ENCODE results near the gene GSX2. TPM values are rescaled to one million over a fixed set of nuclear protein-coding genes. Genes with fewer than 3 reads are reported as not detected.

The GSX2 gene
- total RNA-seq, 1 donor = not detected

GRCh38 chr4:54140287-54140686 lies 40.3 kb downstream of the GSX2 start:
- Histone ChIP-seq H2AFZ (ENCODE audit: low read length) (no peak overlapping the region), H4K20me1 (ENCODE audit: insufficient read depth, low read length) (no peaks in the 10 kb centered on the region), H3K79me2 (ENCODE audit: insufficient read depth, low read length) (no peaks in the 10 kb centered on the region), H3K27me3 (ENCODE audit: insufficient read depth, low read length) (no peaks in the 10 kb centered on the region), H3K4me2 (ENCODE audit: insufficient read depth, low read length) (no peak overlapping the region), H3K4me3 (ENCODE audit: insufficient read depth, low read length) (no peak overlapping the region), H3K4me1 (ENCODE audit: insufficient read depth, low read length) (no peaks in the 10 kb centered on the region), H3K36me3 (ENCODE audit: insufficient read depth, low read length) (no peaks in the 10 kb centered on the region), H3K27ac (ENCODE audit: low read depth, low read length) (no peak overlapping the region), H3K9me3 (ENCODE audit: low read depth, low read length) (no peaks in the 10 kb centered on the region)
- no peak for TF ChIP-seq CTCF (IDR thresholded peaks at IDR 0.05; ENCODE audit: extremely low read depth, low read depth, low read length)
- no peak for DNase-seq (ENCODE audit: insufficient read length, low spot score, missing footprints)

GRCh38 chr4:54144199-54144598 lies 44.2 kb downstream of the GSX2 start:
- Histone ChIP-seq H3K27me3 (ENCODE audit: insufficient read depth, low read length) (no peaks in the 10 kb centered on the region), H4K20me1 (ENCODE audit: insufficient read depth, low read length) (no peaks in the 10 kb centered on the region), H3K4me1 (ENCODE audit: insufficient read depth, low read length) (no peaks in the 10 kb centered on the region), H3K36me3 (ENCODE audit: insufficient read depth, low read length) (no peaks in the 10 kb centered on the region), H3K4me2 (ENCODE audit: insufficient read depth, low read length) (no peak overlapping the region), H3K9me3 (ENCODE audit: low read depth, low read length) (no peaks in the 10 kb centered on the region), H2AFZ (ENCODE audit: low read length) (no peak overlapping the region), H3K4me3 (ENCODE audit: insufficient read depth, low read length) (no peak overlapping the region), H3K79me2 (ENCODE audit: insufficient read depth, low read length) (no peaks in the 10 kb centered on the region), H3K27ac (ENCODE audit: low read depth, low read length) (no peak overlapping the region)
- DNase-seq (ENCODE audit: insufficient read length, low spot score, missing footprints) = no peak
- no peak for TF ChIP-seq CTCF (IDR thresholded peaks at IDR 0.05; ENCODE audit: extremely low read depth, low read depth, low read length)

DNA sequence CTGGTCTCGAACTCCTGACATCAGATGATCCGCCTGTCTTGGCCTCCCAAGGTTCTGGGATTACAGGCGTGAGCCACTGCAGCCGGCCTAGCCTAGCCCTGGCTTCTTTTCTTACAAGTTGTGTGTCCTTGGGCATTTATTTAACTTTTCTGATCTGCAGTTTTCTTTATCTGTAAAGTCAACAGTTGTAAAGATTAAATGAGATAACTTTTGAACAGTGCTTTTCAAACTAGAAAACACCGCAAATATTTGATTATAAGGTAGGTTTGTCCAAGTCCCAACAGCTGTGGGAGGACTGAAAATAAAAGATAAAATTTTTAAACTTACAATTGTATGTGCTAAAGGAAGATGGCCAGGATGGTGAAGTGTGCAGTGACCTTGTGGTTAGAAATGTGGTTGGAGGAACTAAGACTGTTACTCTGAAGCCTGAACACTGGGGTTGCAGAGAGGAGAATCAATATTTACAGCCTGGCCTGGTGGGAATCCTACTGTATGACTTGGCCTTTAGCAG lies 44.8 kb downstream of the GSX2 start:
- DNase-seq (ENCODE audit: insufficient read length, low spot score, missing footprints) = peak; percentile 73

DNA sequence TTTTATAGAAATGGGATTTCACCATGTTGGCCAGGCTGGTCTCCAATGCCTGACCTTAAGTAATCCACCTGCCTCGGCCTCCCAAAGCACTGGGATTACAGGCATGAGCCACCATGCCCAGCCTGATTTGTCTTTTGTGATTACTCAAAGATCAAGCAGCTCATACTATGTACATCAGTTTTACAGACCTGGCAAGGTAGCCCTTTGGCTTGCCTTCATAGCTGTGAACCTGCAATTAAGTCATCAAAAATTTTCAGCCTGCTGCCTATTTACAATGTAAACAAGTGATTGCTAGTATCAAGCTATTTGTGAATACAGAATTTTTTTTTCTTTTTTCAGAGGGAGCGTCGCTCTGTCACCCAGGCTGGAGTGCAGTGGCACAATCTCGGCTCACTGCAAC lies 46.2 kb downstream of the GSX2 start:
- Histone ChIP-seq H3K27me3 (ENCODE audit: insufficient read depth, low read length) (no peaks in the 10 kb centered on the region), H3K36me3 (ENCODE audit: insufficient read depth, low read length) (no peaks in the 10 kb centered on the region), H3K79me2 (ENCODE audit: insufficient read depth, low read length) (no peaks in the 10 kb centered on the region), H3K27ac (ENCODE audit: low read depth, low read length) (no peak overlapping the region), H3K4me2 (ENCODE audit: insufficient read depth, low read length) (no peak overlapping the region), H3K4me1 (ENCODE audit: insufficient read depth, low read length) (no peaks in the 10 kb centered on the region), H4K20me1 (ENCODE audit: insufficient read depth, low read length) (no peaks in the 10 kb centered on the region), H3K4me3 (ENCODE audit: insufficient read depth, low read length) (no peak overlapping the region), H2AFZ (ENCODE audit: low read length) (no peak overlapping the region), H3K9me3 (ENCODE audit: low read depth, low read length) (no peaks in the 10 kb centered on the region)
- TF ChIP-seq CTCF (IDR thresholded peaks at IDR 0.05; ENCODE audit: extremely low read depth, low read depth, low read length) = no peak
- DNase-seq (ENCODE audit: insufficient read length, low spot score, missing footprints) = no peak

More for the DNA sequence above, 44.8 kb downstream of the GSX2 start:
- Histone ChIP-seq H3K79me2 (ENCODE audit: insufficient read depth, low read length) (no peaks in the 10 kb centered on the region), H3K9me3 (ENCODE audit: low read depth, low read length) (no peaks in the 10 kb centered on the region), H3K27me3 (ENCODE audit: insufficient read depth, low read length) (no peaks in the 10 kb centered on the region), H2AFZ (ENCODE audit: low read length) (peak overlapping the region; percentile 15), H3K4me3 (ENCODE audit: insufficient read depth, low read length) (no peak overlapping the region), H4K20me1 (ENCODE audit: insufficient read depth, low read length) (no peaks in the 10 kb centered on the region), H3K36me3 (ENCODE audit: insufficient read depth, low read length) (no peaks in the 10 kb centered on the region), H3K27ac (ENCODE audit: low read depth, low read length) (no peak overlapping the region), H3K4me2 (ENCODE audit: insufficient read depth, low read length) (no peak overlapping the region), H3K4me1 (ENCODE audit: insufficient read depth, low read length) (no peaks in the 10 kb centered on the region)
- TF ChIP-seq CTCF (IDR thresholded peaks at IDR 0.05; ENCODE audit: extremely low read depth, low read depth, low read length) = no peak
